IMR-90 (cell line): ENCODE results near the gene SSX2IP. TPM values are rescaled to one million over a fixed set of nuclear protein-coding genes. Genes with fewer than 3 reads are reported as not detected.

Experiments used
- ATAC-seq: fragments of 200-7000 bp; cut with Tn5 transposase; 2 replicates; pipeline ENCODE4 v1.9.1; 2020; ENCODE audit warnings: low read depth, mild to moderate bottlenecking, moderate library complexity
- BruUV-seq: library from RNA; stranded (reverse); fragments of 400-500 nt; replicated peaks from 2 replicates; lab custom pipeline; 2021; lab: Mats Ljungman, UMichigan
- CTCF ChIA-PET: fragments of 300-600 bp; formaldehyde crosslinking; extraction: SDS; loops from one replicate; lab custom pipeline; 2021; ENCODE audit warnings: antibody characterized with exemption; lab: Yijun Ruan, JAX
- POLR2A ChIA-PET: fragments of 300-600 bp; sonication (Branson Sonifier 250); formaldehyde crosslinking; loops from one replicate; lab custom pipeline; 2022; ENCODE audit warnings: antibody characterized with exemption; ENCODE audit not compliant: unreplicated experiment; lab: Charles Lee
- DNase-seq: peaks from one replicate; pipeline ENCODE4 v3.0.0; 2013
- H2AFZ ChIP-seq: replicated peaks from 2 replicates; pipeline ENCODE3; 2013; ENCODE audit warnings: low read length, mild to moderate bottlenecking; ENCODE audit not compliant: poor library complexity
- H2AK5ac ChIP-seq: 2 replicates; pipeline ENCODE4 v1.6.1; 2013; ENCODE audit warnings: low read depth, low read length, inconsistent platforms
- H2AK9ac ChIP-seq: replicated peaks from 2 replicates; pipeline ENCODE3; 2013; ENCODE audit warnings: mild to moderate bottlenecking, low read depth, low read length, moderate library complexity; ENCODE audit not compliant: poor library complexity
- H2BK120ac ChIP-seq: 2 replicates; pipeline ENCODE4 v1.6.1; 2013; ENCODE audit warnings: low read depth, low read length, inconsistent platforms
- H2BK15ac ChIP-seq: 3 replicates; pipeline ENCODE4 v1.6.1; 2013; ENCODE audit warnings: low read depth, low read length, inconsistent platforms
- H2BK20ac ChIP-seq: 2 replicates; pipeline ENCODE4 v1.6.1; 2013; ENCODE audit warnings: low read depth, mild to moderate bottlenecking, inconsistent platforms, low read length, moderate library complexity
- H2BK5ac ChIP-seq: 2 replicates; pipeline ENCODE4 v1.6.1; 2013; ENCODE audit warnings: mild to moderate bottlenecking, low read depth, low read length, inconsistent platforms; ENCODE audit not compliant: poor library complexity, severe bottlenecking
- H3K14ac ChIP-seq: replicated peaks from 2 replicates; pipeline ENCODE4 v1.6.1; 2013; ENCODE audit warnings: low read depth, low read length, inconsistent platforms
- H3K18ac ChIP-seq: 2 replicates; pipeline ENCODE4 v1.6.1; 2013; ENCODE audit warnings: low read depth, low read length, control low read depth
- H3K23ac ChIP-seq: 2 replicates; pipeline ENCODE4 v1.6.1; 2013; ENCODE audit warnings: low read depth, low read length, inconsistent platforms
- H3K27ac ChIP-seq: 2 replicates; pipeline ENCODE4 v1.5.1; 2013; ENCODE audit warnings: mild to moderate bottlenecking, control low read depth, low read length; ENCODE audit not compliant: insufficient read depth
- H3K27me3 ChIP-seq: 2 replicates; pipeline ENCODE4 v1.6.1; 2013; ENCODE audit warnings: low read length; ENCODE audit not compliant: control insufficient read depth, insufficient read depth
- H3K36me3 ChIP-seq: 2 replicates; pipeline ENCODE4 v1.6.1; 2013; ENCODE audit warnings: low read length, mixed read lengths; ENCODE audit not compliant: control insufficient read depth, insufficient read depth
- H3K4ac ChIP-seq: 2 replicates; pipeline ENCODE4 v1.6.1; 2013; ENCODE audit warnings: low read depth, low read length, inconsistent platforms
- H3K4me1 ChIP-seq: 2 replicates; pipeline ENCODE4 v1.6.1; 2013; ENCODE audit warnings: low read length, mixed read lengths; ENCODE audit not compliant: control insufficient read depth, insufficient read depth
- H3K4me2 ChIP-seq: 2 replicates; pipeline ENCODE4 v1.6.1; 2013; ENCODE audit warnings: low read depth, mild to moderate bottlenecking, control low read depth, low read length, moderate library complexity
- H3K4me3 ChIP-seq: 2 replicates; pipeline ENCODE4 v1.5.1; 2013; ENCODE audit warnings: low read depth, mild to moderate bottlenecking, control low read depth, low read length, moderate library complexity; ENCODE audit not compliant: insufficient read depth
- H3K56ac ChIP-seq: 2 replicates; pipeline ENCODE4 v1.6.1; 2013; ENCODE audit warnings: low read length, inconsistent platforms; ENCODE audit not compliant: insufficient read depth; ENCODE audit errors: extremely low read depth
- H3K79me1 ChIP-seq, 2 experiments: 2 replicates each; pipeline ENCODE4 v1.6.1; 2013; ENCODE audit warnings: low read length in 2 of 2, inconsistent platforms in 1 of 2, low read depth in 1 of 2
- H3K9ac ChIP-seq: 2 replicates; pipeline ENCODE4 v1.6.1; 2013; ENCODE audit warnings: low read depth, low read length, control low read depth
- H3K9me1 ChIP-seq: 2 replicates; pipeline ENCODE4 v1.6.1; 2013; ENCODE audit warnings: low read length, inconsistent platforms; ENCODE audit not compliant: insufficient read depth
- H3K9me3 ChIP-seq: 2 replicates; pipeline ENCODE4 v1.6.1; 2013; ENCODE audit warnings: low read length; ENCODE audit not compliant: control insufficient read depth, insufficient read depth
- H4K20me1 ChIP-seq: 2 replicates; pipeline ENCODE4 v1.6.1; 2013; ENCODE audit warnings: low read length, inconsistent platforms; ENCODE audit not compliant: insufficient read depth
- H4K5ac ChIP-seq: 2 replicates; pipeline ENCODE4 v1.6.1; 2013; ENCODE audit warnings: mild to moderate bottlenecking, low read depth, low read length, control low read depth
- H4K8ac ChIP-seq, 2 experiments: 2 replicates each; pipeline ENCODE4 v1.6.1; 2013; ENCODE audit warnings: low read depth in 2 of 2, low read length in 2 of 2, control low read depth in 1 of 2, inconsistent platforms in 1 of 2
- H4K91ac ChIP-seq: 2 replicates; pipeline ENCODE4 v1.6.1; 2013; ENCODE audit warnings: low read depth, low read length, inconsistent platforms; ENCODE audit not compliant: insufficient read depth
- CEBPB ChIP-seq: IDR thresholded peaks from 2 replicates; pipeline ENCODE4 v1.6.1; 2012; ENCODE audit warnings: low read depth, low read length, improper control_type of control experiment
- MAFK ChIP-seq: IDR thresholded peaks from 2 replicates; pipeline ENCODE4 v1.6.1; 2012; ENCODE audit warnings: low read depth, low read length, improper control_type of control experiment
- MAZ ChIP-seq: IDR thresholded peaks from 2 replicates; pipeline ENCODE4 v1.6.1; 2012; ENCODE audit warnings: low read depth, mild to moderate bottlenecking, low read length, improper control_type of control experiment, moderate library complexity, borderline replicate concordance
- NFE2L2 ChIP-seq: fragments of 150-350 bp; IDR thresholded peaks from 2 replicates; pipeline ENCODE4 v1.6.1; 2016; ENCODE audit warnings: low read depth, mild to moderate bottlenecking, low read length
- POLR2A ChIP-seq: IDR thresholded peaks from 2 replicates; pipeline ENCODE4 v1.6.1; 2012; ENCODE audit warnings: mild to moderate bottlenecking, low read depth, low read length
- WGBS, 2 experiments: methylation state at CpG; one replicate each; pipeline versions ENCODE4 v1.1.5 to v1.1.7; 2013; ENCODE audit warnings: missing lambda C conversion rate in 2 of 2; ENCODE audit not compliant: insufficient read length in 1 of 2; ENCODE audit errors: extremely low coverage in 2 of 2; 5-methylcytosine and 5-hydroxymethylcytosine counted together
- dilution Hi-C: fragments of 300-500 bp; cut with HindIII; formaldehyde crosslinking; loops from one replicate; pipeline ENCODE4 v1.14.3; 2018; ENCODE audit warnings: low sequenced_read_pairs; ENCODE audit not compliant: unreplicated experiment
- in situ Hi-C: fragments of 300-500 bp; cut with MboI; formaldehyde crosslinking; loops from 3 replicates; pipeline ENCODE4 v1.14.3; 2019; ENCODE audit warnings: low sequenced_read_pairs, inconsistent platforms, mixed read lengths
- intact Hi-C: fragments of 100-400 bp; cut with micrococcal nuclease; formaldehyde crosslinking; loops from 2 replicates; pipeline ENCODE4 v1.10.0; 2022
- polyA plus RNA-seq, 3 experiments: library from polyadenylated mRNA; depleted of rRNA; stranded (reverse); fragments of >200 nt; gene quantifications; 2 replicates each; pipeline ENCODE4 v1.2.3, GENCODE V29; 2012; ENCODE audit warnings: low replicate concordance in 1 of 3
- total RNA-seq: library from RNA; depleted of rRNA; stranded (reverse); fragments of >200 nt; gene quantifications from 2 replicates; pipeline ENCODE4 v1.2.3, GENCODE V29; 2012

Gene SSX2IP
- total and polyA plus RNA-seq, 2 of the 4 experiments (the other 2 are of a cell fraction), result 7.7 to 13.4 TPM

DNA sequence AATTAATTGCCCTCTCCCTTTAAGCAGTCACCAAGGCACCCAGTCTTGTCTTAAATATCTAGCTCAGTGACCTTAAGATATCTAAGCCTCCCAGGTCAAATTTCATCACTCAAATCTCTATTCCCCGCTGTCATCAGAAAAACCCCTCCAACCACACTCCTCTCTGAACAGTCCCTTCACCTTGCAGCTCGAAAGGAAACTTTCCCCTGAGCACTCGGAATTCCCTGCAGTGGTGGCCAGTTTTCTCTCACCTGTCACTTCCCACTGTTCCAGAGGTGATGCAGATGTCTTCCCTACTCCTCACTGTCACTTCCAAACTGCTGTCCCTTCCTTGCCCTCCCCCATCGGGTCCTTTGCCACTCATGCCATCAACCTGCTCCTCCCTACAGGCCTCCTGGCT is 15.3 kb upstream of the SSX2IP start:
- Histone ChIP-seq H3K4me1 (peaks cover 4% of the 10 kb centered on the region), H3K36me3 (no peaks in the 10 kb centered on the region), H2BK15ac (no peak overlapping the region), H2BK20ac (no peak overlapping the region), H3K27ac (no peak overlapping the region), H2AFZ (peak overlapping the region; percentile 9), H3K4ac (no peak overlapping the region), H3K23ac (no peak overlapping the region), H3K9me3 (no peaks in the 10 kb centered on the region), H2BK120ac (peak overlapping the region; percentile 52), H3K14ac (no peak overlapping the region), H2AK9ac (no peak overlapping the region), H3K9me1 (peaks cover 2% of the 10 kb centered on the region; the same call in 1 of the 2 replicates), H3K79me1 (no peaks in the 10 kb centered on the region), H4K5ac (no peak overlapping the region), H3K56ac (no peak overlapping the region), H2BK5ac (no peak overlapping the region), H4K91ac (no peak overlapping the region), H2AK5ac (peak overlapping the region; percentile 85), H3K4me3 (no peak overlapping the region), H3K9ac (no peak overlapping the region), H4K8ac (0 out of 4 replicates have a peak overlapping the region, but pooled peaks of 1 of the 2 experiments have one; percentile 10), H3K4me2 (no peak overlapping the region), H4K20me1 (no peaks in the 10 kb centered on the region), H3K27me3 (no peaks in the 10 kb centered on the region), H3K18ac (no peak overlapping the region)
- BruUV-seq, result no TSS peak
- ChIA-PET POLR2A (no interaction called here), CTCF (interaction anchor here (0.8 kb wide), 1 partner anchor 10 kb away, joined by 3 read pairs; no protein-coding TSS in a partner anchor)
- DNase-seq (no peak), ATAC-seq (no peak)
- no peak for TF ChIP-seq POLR2A
- TF ChIP-seq NFE2L2, result no peak
- no peak for TF ChIP-seq MAFK
- no peak for TF ChIP-seq MAZ
- TF ChIP-seq CEBPB, result no peak
- in situ Hi-C loops (no loop called here), dilution Hi-C loops (no loop called here), intact Hi-C loops (no loop called here)
- 81% methylated on average over 4 of the region's 4 CpGs; no CpG with 5 or more reads in 1 of the 2 experiments for WGBS, 2 experiments
